Measurements from ENCODE around the gene FKBP5. TPM values are rescaled to one million over a fixed set of nuclear protein-coding genes. Genes with fewer than 3 reads are reported as not detected.
A peak's percentile ranks its signal among the peaks of the same experiment; 100 is the strongest.
"Not testable (repeated sequence)": the region's sequence is repeated elsewhere in the genome, so short reads cannot be mapped to it uniquely, and the experiment has no call there.

Gene FKBP5
- total RNA-seq, result 128 TPM
- long read RNA-seq, transcript FKBP5-201 (11 exons, 3,772 nt), result major isoform, 161 of 285 reads
- long read RNA-seq, partial matches to known transcripts, result 24 of 285 reads
- long read RNA-seq, other reads (novel, unspliced or antisense), result 100 of 285 reads

GRCh38 chr6:35688605-35689322 is at the start of gene FKBP5:
Gene FKBP5 (minus strand): TSS chr6:35688915. CDS start chr6:35642824, 46,091 bp downstream.
- TF ChIP-seq CTCF (IDR thresholded peaks at IDR 0.05), result no peak
- peak within 1 kb of the TSS; percentile 91 for H3K27ac ChIP-seq
- H3K4me3 ChIP-seq, result peak within 1 kb of the TSS; percentile 79
- H3K4me1 ChIP-seq, result peaks cover 32% of the 10 kb centered on the region
- DNase-seq (peak; percentile 98), ATAC-seq (peak; percentile 95 to 96)
- H3K27me3 ChIP-seq (ENCODE audit: low read depth), result no peaks in the 10 kb centered on the region
- H3K36me3 ChIP-seq, result peaks cover 4% of the 10 kb centered on the region
- no peaks in the 10 kb centered on the region for H3K9me3 ChIP-seq
- intact Hi-C loops (cut with DNase I), result no loop called here

- TF ChIP-seq CTCF (IDR thresholded peaks at IDR 0.05), result peak; percentile 83
- DNase-seq (no peak), ATAC-seq (peak; percentile 83 to 86)
- Histone ChIP-seq H3K4me3 (no peak overlapping the region), H3K36me3 (no peaks in the 10 kb centered on the region), H3K4me1 (peaks cover 29% of the 10 kb centered on the region), H3K27me3 (ENCODE audit: low read depth) (no peaks in the 10 kb centered on the region), H3K27ac (no peak overlapping the region), H3K9me3 (no peaks in the 10 kb centered on the region)
- intact Hi-C loops (cut with DNase I), result loop anchor here (5.0 kb wide), 1 partner anchor 155 kb away; no protein-coding TSS in a partner anchor
Measured at GRCh38 chr6:35737413-35738211, 48.9 kb upstream of the FKBP5 start.

- no peak for ATAC-seq
- H3K27ac ChIP-seq, result no peak within 1 kb of the TSS
Measured at GRCh38 chr6:35736982-35737412, 48.3 kb upstream of the FKBP5 start, which contains the start of gene ARMC12. Gene ARMC12 (plus strand): TSS chr6:35737032. CDS start chr6:35737109, 77 bp downstream.

GRCh38 chr6:35736253-35736894 is 47.7 kb upstream of the FKBP5 start:
- intact Hi-C loops (cut with DNase I), result loop anchor here (5.0 kb wide), 1 partner anchor 154 kb away; no protein-coding TSS in a partner anchor
- TF ChIP-seq CTCF (IDR thresholded peaks at IDR 0.05), result peak; percentile 88
- H3K27ac ChIP-seq, result no peak overlapping the region
- peak; percentile 24 to 61 for ATAC-seq
- H3K4me1 ChIP-seq, result peaks cover 35% of the 10 kb centered on the region
- peak; percentile 79 for DNase-seq
- H3K36me3 ChIP-seq, result no peaks in the 10 kb centered on the region
- H3K9me3 ChIP-seq, result no peaks in the 10 kb centered on the region
- H3K27me3 ChIP-seq (ENCODE audit: low read depth), result no peaks in the 10 kb centered on the region
- H3K4me3 ChIP-seq, result no peak overlapping the region

More at GRCh38 chr6:35736982-35737412, 48.3 kb upstream of the FKBP5 start, which contains the start of gene ARMC12:
- intact Hi-C loops (cut with DNase I), result loop anchor here (5.0 kb wide), 1 partner anchor 155 kb away; no protein-coding TSS in a partner anchor
- Histone ChIP-seq H3K4me1 (peaks cover 35% of the 10 kb centered on the region), H3K9me3 (no peaks in the 10 kb centered on the region), H3K27me3 (ENCODE audit: low read depth) (no peaks in the 10 kb centered on the region), H3K36me3 (no peaks in the 10 kb centered on the region), H3K4me3 (no peak within 1 kb of the TSS)
- TF ChIP-seq CTCF (IDR thresholded peaks at IDR 0.05), result no peak
- DNase-seq, result no peak

- no peaks in the 10 kb centered on the region for H3K36me3 ChIP-seq
- DNase-seq (no peak), ATAC-seq (no peak)
- no peak overlapping the region for H3K4me3 ChIP-seq
- intact Hi-C loops (cut with DNase I), result loop anchor here (5.0 kb wide), 1 partner anchor 153 kb away; no protein-coding TSS in a partner anchor
- H3K27ac ChIP-seq, result no peak overlapping the region
- H3K9me3 ChIP-seq, result no peaks in the 10 kb centered on the region
- no peaks in the 10 kb centered on the region for H3K27me3 ChIP-seq (ENCODE audit: low read depth)
- H3K4me1 ChIP-seq, result peaks cover 41% of the 10 kb centered on the region
- no peak for TF ChIP-seq CTCF (IDR thresholded peaks at IDR 0.05)
Measured at GRCh38 chr6:35735452-35735851, 46.7 kb upstream of the FKBP5 start.

- intact Hi-C loops (cut with DNase I); H3K9me3 ChIP-seq; DNase-seq; H3K4me3 ChIP-seq; H3K36me3 ChIP-seq; ATAC-seq; H3K27me3 ChIP-seq (ENCODE audit: low read depth): not testable (repeated sequence)
- Histone ChIP-seq H3K27ac (peak overlapping the region; percentile 98), H3K4me1 (peaks cover 51% of the 10 kb centered on the region)
Measured at GRCh38 chr6:35734319-35734718, 45.6 kb upstream of the FKBP5 start.

Data from lower lobe of right lung (tissue), 2 donors.